Non-pigmented ciliary epithelial cell (primary cell): ENCODE data around the gene SUFU.

ENCODE experiments used
- DNase-seq: peaks from one replicate; pipeline ENCODE4 v3.0.0-alpha.2; 2010; ENCODE audit warnings: low read depth

SUFU gene

DNA sequence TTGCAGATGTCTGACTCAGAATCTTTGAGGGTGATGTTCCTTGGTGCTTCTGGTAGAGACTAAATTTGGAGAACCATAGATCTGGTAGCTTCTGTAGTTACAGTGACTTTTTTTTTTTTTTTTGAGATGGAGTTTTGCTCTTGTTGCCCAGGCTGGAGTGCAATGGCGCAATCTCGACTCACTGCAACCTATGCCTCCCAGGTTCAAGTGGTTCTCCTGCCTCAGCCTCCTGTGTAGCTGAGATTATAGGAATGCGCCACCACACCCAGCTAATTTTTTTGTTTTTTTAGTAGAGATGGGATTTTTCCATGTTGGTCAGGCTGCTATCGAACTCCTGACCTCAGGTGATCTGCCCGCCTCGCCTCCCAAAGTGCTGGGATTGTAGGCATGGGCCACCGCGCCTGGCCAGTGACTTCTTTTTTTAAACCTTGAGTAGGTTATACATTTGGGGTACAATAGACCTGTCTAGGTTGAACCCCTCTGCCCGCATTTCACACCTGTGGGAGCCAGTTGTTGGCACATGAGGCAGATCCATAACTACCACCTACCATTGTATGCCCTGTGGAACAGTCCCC, 47.0 kb downstream of the SUFU start:
- no peak for DNase-seq

DNA sequence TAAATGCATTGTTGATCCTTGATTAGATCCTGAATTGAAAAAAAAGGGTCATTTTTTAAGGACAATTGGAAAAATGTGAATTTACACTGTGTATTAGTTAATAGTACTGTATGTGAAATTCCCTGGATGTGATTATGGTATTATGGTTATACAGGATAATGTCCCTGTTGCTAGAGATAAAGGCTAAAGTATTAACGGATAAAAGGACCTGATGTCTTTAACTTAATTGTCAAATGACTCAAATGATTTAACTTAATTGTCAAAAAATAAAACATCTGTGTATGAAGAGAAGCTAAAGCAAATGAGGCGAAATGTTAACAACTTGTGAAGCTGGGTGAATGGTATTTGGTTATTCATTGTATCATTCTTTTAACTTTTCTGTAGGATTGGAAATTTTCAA, 48.8 kb downstream of the SUFU start:
- DNase-seq, result no peak

DNA sequence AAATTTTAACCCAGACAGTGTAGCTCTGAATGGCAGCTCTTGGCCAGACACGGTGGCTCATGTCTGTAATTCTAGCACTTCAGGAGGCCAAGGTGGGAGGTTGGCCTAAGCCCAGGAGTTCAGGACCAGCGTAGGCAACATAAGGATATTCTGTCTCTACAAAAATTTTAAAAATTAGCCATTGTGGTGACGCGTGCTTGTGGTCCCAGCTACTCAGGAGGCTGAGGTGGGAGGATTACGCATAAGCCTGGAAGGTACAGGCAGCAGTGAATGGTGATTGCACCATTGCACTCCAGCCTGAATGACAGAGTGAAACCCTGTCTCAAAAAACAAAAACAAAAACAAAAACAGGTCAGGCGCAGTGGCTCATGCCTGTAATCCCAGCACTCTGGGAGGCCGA, 50.0 kb downstream of the SUFU start:
- DNase-seq, result no peak

DNA sequence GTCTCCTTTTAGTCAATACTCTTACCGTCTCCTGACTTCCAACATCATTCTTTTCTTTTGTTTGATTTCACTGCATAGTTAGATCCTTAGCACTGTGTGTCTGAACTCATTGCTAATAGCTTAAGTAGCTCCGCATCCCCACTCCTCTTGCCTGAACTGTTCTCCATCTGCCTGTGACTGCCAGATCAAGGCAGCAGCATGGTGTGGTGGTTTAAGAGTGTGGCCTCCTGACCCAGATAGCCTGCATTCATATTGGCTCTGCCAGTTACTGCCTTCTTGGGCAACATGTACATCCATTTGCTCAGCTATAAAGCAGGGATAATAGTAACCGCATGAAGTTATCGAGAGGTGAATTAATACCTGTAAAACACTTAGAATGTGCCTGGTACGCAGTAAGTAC, 50.8 kb downstream of the SUFU start:
- no peak for DNase-seq

DNA sequence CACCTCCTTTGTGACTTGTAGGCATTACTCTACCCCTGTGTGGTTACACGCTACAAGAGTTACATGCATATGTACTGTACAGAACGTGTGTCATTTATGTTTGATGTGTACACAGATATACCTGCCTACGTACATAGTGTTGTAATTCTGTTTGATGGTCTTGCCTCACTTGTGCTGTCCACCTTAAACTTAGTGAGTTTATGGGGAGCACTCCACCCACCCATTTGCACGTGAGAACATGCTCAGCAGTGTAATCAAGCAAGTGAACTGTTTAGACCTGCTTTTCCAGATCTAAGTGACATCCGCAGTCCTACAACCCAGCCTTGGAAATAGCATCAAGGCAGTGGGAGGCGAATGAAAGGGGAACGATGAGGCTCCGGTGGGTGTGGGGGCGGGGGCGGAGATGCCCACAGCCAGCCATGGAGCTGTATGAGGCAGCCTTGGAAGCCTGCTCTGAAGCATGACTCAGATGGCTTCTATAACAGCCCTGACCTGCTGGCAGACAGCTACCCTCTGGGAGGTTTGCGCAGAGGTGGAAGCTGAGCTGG, 52.1 kb downstream of the SUFU start:
- peak; percentile 46 for DNase-seq

DNA sequence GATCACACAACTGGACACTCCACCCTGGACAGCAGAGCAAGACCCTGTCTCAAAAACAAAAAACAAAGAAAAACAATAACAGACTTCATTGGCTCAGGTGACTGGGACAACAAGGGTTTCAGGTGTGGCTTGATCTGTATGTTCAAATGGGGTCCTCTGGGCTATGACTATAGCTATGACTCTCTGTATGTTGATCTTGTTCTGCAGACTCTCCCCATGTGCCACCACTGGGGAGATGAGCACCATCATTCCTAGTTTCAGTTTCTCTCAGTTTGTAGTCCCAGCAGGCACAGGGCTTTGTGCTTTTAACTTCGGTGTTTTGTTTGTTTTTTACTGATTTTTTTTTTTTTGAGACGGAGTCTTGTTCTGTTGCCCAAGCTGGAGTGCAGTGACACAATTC, 53.8 kb downstream of the SUFU start:
- no peak for DNase-seq

DNA sequence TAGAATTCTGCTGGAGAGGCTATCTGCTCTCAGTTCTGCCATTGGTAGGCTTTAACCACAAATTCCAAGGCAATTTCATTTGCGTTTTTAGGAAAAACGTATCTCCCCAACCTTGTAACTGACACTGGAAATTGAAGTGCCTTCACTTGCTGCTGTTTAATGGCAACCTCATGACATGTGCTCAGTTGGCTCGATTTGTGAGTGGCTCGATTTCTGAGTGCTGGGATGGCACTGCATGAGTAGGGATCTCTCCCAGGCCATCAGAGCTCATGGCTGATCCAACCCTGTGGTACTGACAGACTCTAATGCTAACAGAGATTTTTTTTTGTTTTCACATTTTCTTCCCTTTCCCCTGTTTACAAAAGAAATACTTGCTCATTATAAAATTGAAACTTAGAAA, 56.0 kb downstream of the SUFU start:
- DNase-seq, result no peak

DNA sequence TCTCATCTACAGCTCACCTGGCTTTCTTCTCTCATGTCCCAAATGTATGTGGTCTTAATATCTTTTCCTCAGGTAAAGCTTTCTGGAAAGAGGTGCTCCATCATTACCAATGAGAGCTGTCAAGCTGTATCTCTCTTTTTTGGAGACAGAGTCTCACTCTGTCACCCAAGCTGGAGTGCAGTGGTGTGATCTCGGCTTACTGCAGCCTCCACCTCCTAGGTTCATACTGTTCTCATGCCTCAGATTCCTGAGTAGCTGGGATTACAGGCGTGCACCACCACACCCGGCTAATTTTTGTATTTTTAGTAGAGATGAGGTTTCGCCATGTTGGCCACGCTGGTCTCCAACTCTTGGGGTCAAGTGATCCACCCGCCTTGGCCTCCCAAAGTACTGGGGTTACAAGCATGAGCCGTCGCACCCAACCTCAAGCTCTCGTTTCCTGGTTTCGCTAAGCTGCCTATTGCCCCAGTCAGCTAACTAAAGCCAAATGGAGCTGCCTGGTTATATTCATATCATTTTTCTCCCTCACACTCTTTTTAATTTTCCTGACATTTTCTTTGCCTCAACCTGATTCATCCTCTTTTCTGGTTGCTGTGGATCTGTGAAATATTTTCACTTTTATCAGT, 60.5 kb downstream of the SUFU start:
- DNase-seq, result no peak

DNA sequence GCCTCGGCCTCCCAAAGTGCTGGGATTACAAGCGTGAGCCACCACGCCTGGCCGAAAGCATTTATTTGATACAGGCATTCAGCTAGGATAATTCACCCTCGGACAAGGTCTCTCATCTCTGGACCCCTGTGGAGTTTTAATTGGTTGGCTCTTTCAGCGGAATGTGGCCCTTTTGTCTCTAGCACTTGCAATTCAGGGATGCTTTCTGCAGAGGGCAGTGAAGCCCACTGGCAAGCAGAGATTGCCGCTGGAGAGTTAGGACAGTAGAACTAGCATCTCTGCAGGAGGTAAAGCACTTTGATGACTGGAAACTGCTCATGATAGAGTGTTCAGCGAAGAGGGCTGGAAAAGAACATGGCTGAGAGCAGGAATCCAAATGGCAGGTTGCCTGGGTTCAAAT, 62.0 kb downstream of the SUFU start:
- no peak for DNase-seq

DNA sequence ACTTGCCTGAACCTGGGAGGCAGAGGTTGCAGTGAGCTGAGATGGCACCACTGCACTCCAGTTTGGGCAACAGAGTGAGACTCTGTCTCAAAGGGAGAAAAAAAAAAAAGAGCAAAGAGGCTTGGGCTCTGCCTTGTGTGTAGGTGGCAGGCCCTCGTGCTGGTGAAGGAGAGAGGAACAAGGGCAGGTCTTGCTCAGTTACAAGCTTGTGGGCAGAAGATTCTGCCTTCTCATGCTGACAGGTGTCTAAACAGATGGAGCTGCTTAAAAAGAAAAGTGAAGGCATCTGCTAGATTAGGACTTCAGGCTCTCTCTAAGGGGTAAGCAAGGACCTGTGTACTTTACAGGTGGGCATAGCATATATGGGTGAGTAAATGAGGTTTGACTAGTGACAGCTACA, 75.0 kb downstream of the SUFU start:
- no peak for DNase-seq

DNA sequence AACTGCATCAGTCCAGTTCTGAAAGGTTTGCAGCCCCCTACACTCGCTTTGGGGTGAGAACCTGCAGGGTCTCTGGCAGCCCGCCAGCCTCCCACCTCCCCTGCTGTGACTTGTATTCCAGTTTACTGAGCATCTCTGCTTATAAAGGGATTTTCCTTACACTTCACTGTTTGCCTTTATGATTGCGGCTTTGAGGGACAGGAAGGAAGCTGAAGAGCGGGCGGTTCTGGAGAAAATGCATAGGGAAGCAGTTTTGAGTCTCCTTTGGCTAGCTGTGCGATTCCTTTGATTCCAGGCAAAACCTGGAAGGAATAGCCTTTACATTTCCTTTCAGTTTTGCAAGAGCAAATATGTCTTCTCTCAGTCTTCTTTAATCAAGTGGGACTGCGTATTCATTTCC, 75.6 kb downstream of the SUFU start:
- no peak for DNase-seq

DNA sequence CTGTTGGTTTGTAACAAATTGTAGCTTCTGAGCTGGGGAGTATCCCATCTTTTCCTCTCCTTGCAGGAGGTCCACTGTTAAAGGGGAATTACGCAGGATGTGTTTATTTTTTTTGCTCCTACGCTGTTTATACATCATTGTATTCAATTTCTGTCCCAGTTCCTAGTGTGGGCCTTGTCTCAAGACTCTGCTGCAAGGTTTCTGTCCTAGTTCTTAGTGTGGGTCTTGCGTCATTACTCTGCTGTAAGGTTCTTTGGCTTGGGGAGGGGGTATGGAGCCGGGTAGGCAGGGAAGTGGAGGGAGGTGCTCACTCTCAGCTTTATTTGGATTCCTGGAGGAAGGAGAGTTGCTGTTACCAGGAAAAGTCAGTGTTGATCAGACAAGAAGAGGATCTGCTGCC, 76.5 kb downstream of the SUFU start:
- DNase-seq, result peak; percentile 32

DNA sequence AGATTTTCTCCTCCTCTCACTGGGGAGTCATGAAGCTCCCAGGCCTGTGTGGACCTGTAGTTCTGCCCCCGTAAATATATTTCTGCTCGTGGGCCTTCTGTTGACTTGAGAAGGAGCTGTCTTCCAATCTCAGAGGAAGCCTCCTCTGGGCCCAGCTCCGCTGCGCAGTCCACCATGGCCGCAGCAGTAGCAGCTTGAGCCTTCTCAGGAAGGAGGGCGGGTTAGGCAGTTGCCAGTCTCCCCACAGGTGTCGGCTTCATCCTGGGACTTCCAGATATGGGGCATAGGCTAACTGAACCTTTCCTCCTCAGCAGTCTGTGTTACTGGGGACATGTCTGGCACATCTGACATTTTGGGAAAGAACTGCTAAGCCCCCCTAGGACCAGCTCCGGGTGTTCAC, 77.6 kb downstream of the SUFU start:
- no peak for DNase-seq

DNA sequence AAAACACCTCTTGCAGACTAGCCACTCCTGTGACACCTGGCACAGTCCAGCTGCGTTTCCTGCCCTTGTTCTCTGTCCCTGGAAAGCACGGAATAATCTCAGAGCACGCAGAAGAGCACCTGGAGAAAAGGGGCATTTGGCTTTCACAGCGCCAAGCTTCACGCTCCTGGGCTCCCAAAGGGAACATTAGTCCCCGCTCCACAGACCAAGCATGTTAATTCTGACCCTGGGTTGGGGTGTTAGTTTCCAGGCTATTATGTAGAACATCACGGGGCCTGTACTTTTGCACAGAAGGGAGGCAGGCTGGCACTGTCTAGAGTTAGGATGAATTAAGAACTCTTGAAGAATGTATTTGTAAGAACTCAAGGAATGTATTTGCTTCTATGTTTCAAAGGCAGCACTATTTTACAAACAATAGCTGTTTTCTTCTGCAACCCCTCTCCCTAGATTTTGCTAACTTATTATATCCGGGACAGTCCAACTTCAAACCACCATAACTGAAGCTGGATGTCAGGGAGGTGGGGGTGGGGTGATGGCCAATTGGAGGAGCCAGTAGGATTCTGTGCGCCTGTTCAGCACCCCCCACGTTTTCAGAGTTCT, 78.3 kb downstream of the SUFU start:
- DNase-seq, result no peak

DNA sequence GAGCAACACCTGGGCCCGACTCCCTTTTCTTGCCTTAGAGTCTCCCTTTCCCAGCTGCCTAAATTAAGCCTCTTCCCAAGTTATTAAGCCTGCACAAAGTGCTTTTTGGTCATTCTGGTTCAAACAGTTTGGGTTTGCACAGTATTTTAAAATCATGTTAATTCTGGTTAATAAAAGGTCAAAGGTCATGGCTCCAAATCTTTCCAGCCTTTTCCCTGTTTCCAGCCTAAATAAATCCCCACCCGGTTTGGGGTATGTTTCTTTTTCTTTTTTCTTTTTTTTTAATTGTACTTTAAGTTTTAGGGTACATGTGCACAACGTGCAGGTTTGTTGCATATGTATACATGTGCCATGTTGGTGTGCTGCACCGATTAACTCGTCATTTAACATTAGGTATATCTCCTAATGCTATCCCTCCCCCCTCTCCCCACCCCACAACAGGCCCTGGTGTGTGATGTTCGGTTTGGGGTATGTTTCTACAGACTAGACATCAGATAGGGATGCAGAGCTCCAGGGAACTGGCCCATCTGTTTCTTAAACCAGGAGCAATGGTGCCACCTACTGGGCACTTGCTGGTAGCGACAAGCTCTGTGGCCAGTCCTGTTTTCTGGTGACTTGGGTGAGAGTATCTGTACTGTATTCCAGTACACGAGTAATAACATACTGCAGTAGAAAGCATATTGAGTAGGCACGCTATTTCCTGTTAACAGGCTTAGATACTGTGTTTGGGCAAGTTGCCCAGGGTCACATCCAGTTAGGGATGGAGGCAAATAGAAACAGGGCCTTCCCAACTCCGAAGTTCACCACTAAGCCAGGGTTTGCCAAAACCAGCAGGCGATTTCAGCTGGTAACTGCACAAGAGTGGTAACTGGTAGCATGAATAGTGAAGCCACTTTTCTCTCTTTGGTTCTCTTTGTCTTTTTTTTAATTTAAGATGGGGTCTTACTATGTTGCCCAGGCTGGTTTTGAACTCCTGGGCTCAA, 80.0 kb downstream of the SUFU start:
- peak; percentile 65 for DNase-seq

DNA sequence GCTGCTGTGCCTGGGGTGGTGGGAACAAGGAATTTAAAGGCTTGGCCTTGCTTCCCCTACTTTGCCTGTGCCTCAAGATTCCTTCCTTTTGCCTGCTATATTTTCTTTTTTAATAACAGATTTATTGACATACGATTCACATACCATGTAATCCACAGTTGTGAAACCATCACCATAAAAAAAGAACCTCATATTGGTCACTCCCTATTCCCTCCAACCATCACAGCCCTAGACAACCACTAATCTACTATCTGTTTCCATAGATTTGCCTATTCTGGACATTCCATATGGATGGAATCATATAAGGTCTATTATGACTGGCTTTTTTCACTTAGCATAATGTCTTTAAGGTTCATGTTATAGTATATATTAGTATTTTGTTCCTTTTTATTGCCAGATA, 81.3 kb downstream of the SUFU start:
- no peak for DNase-seq

DNA sequence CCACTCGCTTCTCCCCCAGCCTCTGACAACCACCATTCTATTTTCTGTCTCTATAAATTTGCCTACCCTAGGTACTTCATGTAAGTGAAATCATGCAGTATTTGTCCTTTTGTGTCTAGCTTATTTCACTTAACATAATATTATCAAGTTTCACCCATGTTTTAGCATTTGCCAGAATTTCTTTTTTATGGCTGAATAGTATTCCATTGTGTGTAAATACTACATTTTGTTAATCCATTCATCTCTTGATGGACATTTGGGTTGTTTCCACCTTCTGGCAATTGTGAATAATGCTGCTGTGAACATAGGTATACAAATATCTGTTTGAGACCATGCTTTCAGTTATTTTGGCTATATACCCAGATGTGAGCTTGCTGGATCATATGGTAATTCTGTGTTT, 83.1 kb downstream of the SUFU start:
- DNase-seq, result no peak

DNA sequence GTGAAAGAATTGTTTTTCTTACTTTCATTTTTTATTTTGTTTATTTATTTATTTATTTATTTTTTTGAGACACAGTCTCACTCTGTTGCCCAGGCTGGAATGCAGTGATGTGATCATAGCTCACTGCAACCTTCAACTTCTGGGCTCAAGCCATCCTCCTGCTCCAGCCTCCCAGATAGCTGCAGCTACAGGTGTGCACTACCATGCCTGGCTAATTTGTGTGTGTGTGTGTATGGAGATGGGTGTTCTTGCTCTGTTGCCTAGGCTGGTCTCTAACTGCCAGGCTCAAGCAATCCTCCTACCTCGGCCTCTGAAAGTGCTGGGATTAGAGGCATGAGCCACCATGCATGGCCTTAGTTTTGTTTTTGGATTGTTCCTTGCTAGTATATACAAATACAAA, 85.1 kb downstream of the SUFU start:
- no peak for DNase-seq

DNA sequence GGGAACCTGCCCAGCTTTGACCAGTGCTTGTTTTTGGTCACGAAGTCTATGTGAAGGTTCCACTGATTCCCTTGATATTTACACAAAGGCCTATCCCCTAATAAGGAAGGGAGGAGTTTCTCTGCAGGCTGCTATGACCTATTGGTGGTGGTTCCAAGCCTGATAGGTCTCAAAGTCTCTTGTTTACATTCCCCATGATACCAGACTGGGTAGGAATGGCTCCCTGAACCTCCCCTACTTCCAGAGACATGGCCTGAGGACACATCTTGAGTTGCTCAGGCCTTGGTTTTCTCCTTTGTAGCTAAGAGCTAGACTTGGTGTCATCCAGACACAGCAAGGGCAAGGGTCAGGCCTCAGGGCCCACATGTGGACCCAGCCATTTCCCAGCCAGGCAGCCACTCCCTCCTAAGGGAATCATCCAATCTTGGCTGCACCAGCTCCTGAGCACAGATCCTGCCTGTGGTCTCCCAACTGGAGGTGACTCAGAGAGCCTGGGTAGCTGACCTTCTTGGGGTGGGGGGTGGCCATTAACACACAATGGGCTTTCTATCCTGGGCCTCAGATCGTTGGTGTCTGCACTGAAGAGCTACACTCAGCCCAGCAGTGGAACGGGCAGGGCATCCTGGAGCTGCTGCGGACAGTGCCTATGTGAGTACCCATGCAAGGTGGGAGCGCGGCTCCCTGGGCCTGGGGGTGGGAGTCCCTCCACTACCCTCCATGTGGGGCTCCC, 89.5 kb downstream of the SUFU start:
- no peak for DNase-seq

DNA sequence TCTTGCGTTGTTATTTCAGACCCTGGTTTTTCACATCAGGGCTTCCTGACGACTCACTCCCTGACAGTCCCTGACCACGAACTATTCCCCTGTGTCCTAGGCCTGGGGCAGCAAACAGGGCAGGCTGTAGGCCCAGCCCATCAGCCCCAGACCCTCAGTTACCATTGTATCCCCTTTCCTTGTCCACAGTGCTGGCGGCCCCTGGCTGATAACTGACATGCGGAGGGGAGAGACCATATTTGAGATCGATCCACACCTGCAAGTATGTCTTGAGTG, 90.0 kb downstream of the SUFU start:
- no peak for DNase-seq

DNA sequence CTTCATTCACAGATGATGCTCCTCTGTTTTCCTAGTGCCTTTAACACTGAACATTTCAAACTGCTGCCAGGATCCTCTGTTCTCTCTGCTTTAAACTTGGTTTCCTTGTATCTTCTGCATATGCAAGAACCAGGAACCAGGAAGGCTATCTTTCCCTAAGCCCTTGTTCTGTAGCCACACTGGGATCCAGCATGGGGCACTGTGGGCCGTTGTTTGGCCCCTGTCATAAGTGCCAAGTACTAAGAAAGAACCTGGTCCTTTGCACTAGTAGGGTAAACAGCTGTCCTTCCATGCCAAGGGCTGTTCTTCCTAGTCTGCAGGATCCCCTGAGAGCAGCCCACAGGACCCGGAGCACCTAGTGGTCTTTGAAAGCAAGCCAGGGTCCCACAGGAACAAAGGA, 91.5 kb downstream of the SUFU start:
- no peak for DNase-seq

DNA sequence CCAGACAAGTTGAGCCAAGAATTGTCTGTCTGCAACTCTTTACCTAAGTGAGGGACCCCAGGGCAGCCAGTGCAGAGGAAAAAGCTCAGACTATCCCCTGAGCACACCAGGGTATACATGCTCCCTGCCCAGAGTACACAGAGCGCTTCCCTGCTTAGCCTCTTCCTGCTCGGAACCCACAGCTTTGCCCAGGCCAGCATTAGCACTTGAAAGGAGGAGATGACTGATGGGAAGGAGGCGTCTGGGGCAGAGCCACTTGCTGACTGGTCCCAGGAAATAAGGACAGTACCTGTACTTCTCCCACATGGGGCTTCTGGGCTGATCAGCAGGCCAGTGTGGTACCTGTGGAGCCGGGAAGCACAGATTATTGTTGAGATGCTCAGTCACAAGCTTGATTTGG, 92.1 kb downstream of the SUFU start:
- no peak for DNase-seq
